ENCODE measurements around the gene RHBDF2.

DNA sequence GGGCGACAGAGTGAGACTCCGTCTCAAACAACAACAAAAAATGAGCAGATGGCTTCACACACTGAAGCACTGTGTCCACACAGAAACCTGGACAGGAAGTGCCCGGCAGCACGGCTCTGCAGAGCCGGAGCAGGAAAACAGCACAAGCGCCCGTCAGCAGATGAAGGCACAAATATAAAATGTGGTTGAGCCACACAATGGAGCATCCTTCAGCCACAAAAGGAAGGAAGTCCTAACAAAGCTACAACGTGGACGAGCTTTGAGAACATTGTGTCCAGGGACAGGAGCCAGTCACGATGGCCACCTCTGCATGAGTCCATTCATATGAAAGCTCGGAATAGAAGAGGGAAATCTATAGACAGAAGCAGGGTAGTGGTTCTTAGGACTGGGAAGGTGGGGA is 15.7 kb downstream of the RHBDF2 start:
- no peak for TF ChIP-seq EZH2phosphoT487 (IDR thresholded peaks at IDR 0.05; ENCODE audit: borderline replicate concordance, low read depth, low read length)
- TF ChIP-seq, protein P1, sequence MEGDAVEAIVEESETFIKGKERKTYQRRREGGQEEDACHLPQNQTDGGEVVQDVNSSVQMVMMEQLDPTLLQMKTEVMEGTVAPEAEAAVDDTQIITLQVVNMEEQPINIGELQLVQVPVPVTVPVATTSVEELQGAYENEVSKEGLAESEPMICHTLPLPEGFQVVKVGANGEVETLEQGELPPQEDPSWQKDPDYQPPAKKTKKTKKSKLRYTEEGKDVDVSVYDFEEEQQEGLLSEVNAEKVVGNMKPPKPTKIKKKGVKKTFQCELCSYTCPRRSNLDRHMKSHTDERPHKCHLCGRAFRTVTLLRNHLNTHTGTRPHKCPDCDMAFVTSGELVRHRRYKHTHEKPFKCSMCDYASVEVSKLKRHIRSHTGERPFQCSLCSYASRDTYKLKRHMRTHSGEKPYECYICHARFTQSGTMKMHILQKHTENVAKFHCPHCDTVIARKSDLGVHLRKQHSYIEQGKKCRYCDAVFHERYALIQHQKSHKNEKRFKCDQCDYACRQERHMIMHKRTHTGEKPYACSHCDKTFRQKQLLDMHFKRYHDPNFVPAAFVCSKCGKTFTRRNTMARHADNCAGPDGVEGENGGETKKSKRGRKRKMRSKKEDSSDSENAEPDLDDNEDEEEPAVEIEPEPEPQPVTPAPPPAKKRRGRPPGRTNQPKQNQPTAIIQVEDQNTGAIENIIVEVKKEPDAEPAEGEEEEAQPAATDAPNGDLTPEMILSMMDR (conservative IDR thresholded peaks at IDR 0.05; ENCODE audit: low read length) = no peak
